HepG2 (cell line): ENCODE results near the gene SCGB2B2. TPM values are rescaled to one million over a fixed set of nuclear protein-coding genes. Genes with fewer than 3 reads are reported as not detected.

Experiments used
- ATAD3A ChIP-seq: sonication (generic); formaldehyde crosslinking; IDR thresholded peaks from 2 replicates; pipeline ENCODE4 v1.4.0; 2020; ENCODE audit warnings: missing genetic modification reagents
- CC2D1A ChIP-seq: sonication (generic); formaldehyde crosslinking; IDR thresholded peaks from 2 replicates; pipeline ENCODE4 v1.8.1; 2023; ENCODE audit warnings: mild to moderate bottlenecking, missing genetic modification reagents
- DMTF1 ChIP-seq: sonication (generic); formaldehyde crosslinking; IDR thresholded peaks from 2 replicates; pipeline ENCODE4 v1.4.0; 2020; ENCODE audit warnings: mild to moderate bottlenecking, missing genetic modification reagents
- FOXA3 ChIP-seq: IDR thresholded peaks from 2 replicates; pipeline ENCODE4 v1.6.1; 2016; ENCODE audit warnings: missing genetic modification reagents, missing compliant biosample characterization
- HNF4G ChIP-seq, 2 experiments: sonication (generic) in 1 of 2; formaldehyde crosslinking in 1 of 2; IDR thresholded peaks; 2 replicates each; pipeline versions ENCODE4 v1.4.0 to v1.6.1; 2011 to 2020; ENCODE audit warnings: borderline replicate concordance in 2 of 2, low read depth in 2 of 2, mild to moderate bottlenecking in 2 of 2, low read length in 1 of 2, missing genetic modification reagents in 1 of 2, moderate library complexity in 1 of 2
- MLX ChIP-seq: IDR thresholded peaks from 2 replicates; pipeline ENCODE4 v1.6.1; 2016
- MXD1 ChIP-seq: sonication (generic); formaldehyde crosslinking; IDR thresholded peaks from 2 replicates; pipeline ENCODE4 v1.4.0; 2020; ENCODE audit warnings: mild to moderate bottlenecking, missing genetic modification reagents
- MXD4 ChIP-seq: IDR thresholded peaks from 2 replicates; pipeline ENCODE4 v1.6.1; 2016; ENCODE audit warnings: mild to moderate bottlenecking, missing biosample characterization, missing genetic modification reagents
- RAD21 ChIP-seq: fragments of 450-650 bp; formaldehyde crosslinking; IDR thresholded peaks from 2 replicates; pipeline ENCODE4 v1.5.0; 2020; ENCODE audit warnings: mild to moderate bottlenecking
- TCF7L2 ChIP-seq: IDR thresholded peaks from 2 replicates; pipeline ENCODE4 v1.6.1; 2011; ENCODE audit warnings: mild to moderate bottlenecking, low read depth, low read length, moderate library complexity
- TOE1 ChIP-seq: sonication (generic); formaldehyde crosslinking; IDR thresholded peaks from 2 replicates; pipeline ENCODE4 v1.4.0; 2020; ENCODE audit warnings: mild to moderate bottlenecking, missing genetic modification reagents
- XBP1 ChIP-seq: sonication (generic); formaldehyde crosslinking; IDR thresholded peaks from 2 replicates; pipeline ENCODE4 v1.5.0; 2020; ENCODE audit warnings: missing genetic modification reagents
- ZBTB7A ChIP-seq: sonication (generic); formaldehyde crosslinking; IDR thresholded peaks from 2 replicates; pipeline ENCODE4 v1.8.0; 2022; ENCODE audit warnings: mild to moderate bottlenecking, missing genetic modification reagents
- ZNF207 ChIP-seq: fragments of 450-650 bp; IDR thresholded peaks from 2 replicates; pipeline ENCODE4 v1.6.1; 2016; ENCODE audit warnings: antibody characterized with exemption, borderline replicate concordance
- ZNF318 ChIP-seq: sonication (generic); formaldehyde crosslinking; IDR thresholded peaks from 2 replicates; pipeline ENCODE4 v1.4.0; 2020; ENCODE audit warnings: mild to moderate bottlenecking, missing genetic modification reagents
- ZNF33A ChIP-seq: sonication (generic); formaldehyde crosslinking; IDR thresholded peaks from 2 replicates; pipeline ENCODE4 v1.5.1; 2020; ENCODE audit warnings: missing genetic modification reagents, mild to moderate bottlenecking, moderate library complexity, borderline replicate concordance
- ZSCAN12 ChIP-seq: sonication (generic); formaldehyde crosslinking; IDR thresholded peaks from 2 replicates; pipeline ENCODE4 v1.9.0; 2021; ENCODE audit warnings: mild to moderate bottlenecking, missing genetic modification reagents
- polyA plus RNA-seq, 8 experiments: library from polyadenylated mRNA; depleted of rRNA in 3 of 8; stranded (reverse) in 7 of 8; unstranded in 1 of 8; fragments of >200 nt; fragmentation: Illumina TruSeq in 4 of 8; extraction: Trizol in 4 of 8; gene quantifications; 2 replicates each; pipeline versions ENCODE4 v1.2.1 to v1.2.3, GENCODE V29; 2011 to 2016; ENCODE audit warnings: low read depth in 4 of 8, missing spikeins in 1 of 8, mixed read lengths in 1 of 8; ENCODE audit not compliant: insufficient read depth in 1 of 8
- total RNA-seq, 5 experiments: library from RNA; depleted of rRNA; stranded (reverse); fragments of >200 nt; fragmentation: Illumina TruSeq; extraction: Trizol; gene quantifications; 2 replicates each; pipeline ENCODE4 v1.2.3, GENCODE V29; 2016; ENCODE audit warnings: low read depth in 1 of 5
- TF ChIP-seq, protein P1 (sequence below): sonication (generic); formaldehyde crosslinking; IDR thresholded peaks from 2 replicates; pipeline ENCODE4 v1.8.0; 2022; ENCODE audit warnings: missing genetic modification reagents, low read depth, mild to moderate bottlenecking, borderline replicate concordance

Gene SCGB2B2
- total and polyA plus RNA-seq, 2 of the 13 experiments (the other 11 are each of a cell fraction or from before 2014, with no cell fraction given) = 0.03 TPM; not detected in 1

- TF ChIP-seq ZNF318 (CRISPR knock-in tag) (no peak), DMTF1 (CRISPR knock-in tag) (no peak), CC2D1A (CRISPR knock-in tag) (no peak), TCF7L2 (no peak), MXD1 (no peak), ZSCAN12 (no peak), ZNF207 (no peak), RAD21 (CRISPR knock-in tag) (peak; percentile 74), TOE1 (CRISPR knock-in tag) (no peak), ZNF33A (CRISPR knock-in tag) (no peak), XBP1 (CRISPR knock-in tag) (no peak), HNF4G (IDR thresholded peaks at IDR 0.05; ENCODE audit: borderline replicate concordance, low read depth, low read length) (0 out of 2 replicates have a peak, but pooled peaks have one; percentile 21), HNF4G (CRISPR knock-in tag; IDR thresholded peaks at IDR 0.05; ENCODE audit: borderline replicate concordance, low read depth) (no peak), MXD4 (CRISPR knock-in tag) (no peak), ATAD3A (CRISPR knock-in tag) (no peak), ZBTB7A (no peak), FOXA3 (CRISPR knock-in tag) (peak; percentile 20; the same call in 1 of the 2 replicates), MLX (CRISPR knock-in tag) (no peak)
- TF ChIP-seq, protein P1, sequence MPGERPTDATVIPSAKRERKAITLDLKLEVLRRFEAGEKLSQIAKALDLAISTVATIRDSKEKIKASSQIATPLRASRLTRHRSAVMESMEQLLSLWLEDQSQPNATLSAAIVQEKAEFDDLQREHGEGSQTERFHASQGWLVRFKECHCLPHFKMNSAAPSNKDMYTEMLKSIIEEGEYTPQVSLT (CRISPR knock-in tag) = no peak
These were observed 37.4 kb downstream of the SCGB2B2 start (continued) for GRCh38 chr19:34639491-34640085.
